ENCODE measurements around the gene RHBDL1.

- TF ChIP-seq CTCF (conservative IDR thresholded peaks at IDR 0.05; ENCODE audit: low read depth, low read length): no peak
- no peak for TF ChIP-seq EZH2 (IDR thresholded peaks at IDR 0.05; ENCODE audit: low read length, unreplicated experiment)
- 0 out of 2 replicates have a peak, but pooled peaks have one; percentile 46 for TF ChIP-seq EZH2phosphoT487 (IDR thresholded peaks at IDR 0.05; ENCODE audit: borderline replicate concordance, low read length)
Observed at GRCh38 chr16:695355-696089, 20.1 kb downstream of the RHBDL1 start.

Data from PC-3 (cell line).